ENCODE data around the gene LPXN.

LPXN gene

DNA sequence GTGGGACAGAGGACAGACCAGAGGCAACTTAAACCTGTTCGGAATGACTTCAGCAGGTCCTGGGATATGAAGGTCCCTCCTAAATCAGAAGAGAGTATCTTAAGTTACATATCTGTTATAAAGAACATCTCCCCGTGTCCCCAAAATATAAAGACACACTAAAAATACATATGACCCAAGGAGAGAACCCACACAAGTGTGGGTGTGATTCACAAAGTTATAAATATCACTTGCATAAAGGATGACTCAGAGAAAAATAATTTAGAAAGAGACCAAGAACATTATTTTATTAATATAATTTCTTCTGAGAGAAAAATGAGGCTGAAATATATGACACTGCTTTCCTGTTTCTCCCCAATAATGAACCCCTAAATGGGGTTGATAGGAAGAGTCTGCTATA is 82.0 kb downstream of the LPXN start:
- DNase-seq (ENCODE audit: insufficient read length): no peak

DNA sequence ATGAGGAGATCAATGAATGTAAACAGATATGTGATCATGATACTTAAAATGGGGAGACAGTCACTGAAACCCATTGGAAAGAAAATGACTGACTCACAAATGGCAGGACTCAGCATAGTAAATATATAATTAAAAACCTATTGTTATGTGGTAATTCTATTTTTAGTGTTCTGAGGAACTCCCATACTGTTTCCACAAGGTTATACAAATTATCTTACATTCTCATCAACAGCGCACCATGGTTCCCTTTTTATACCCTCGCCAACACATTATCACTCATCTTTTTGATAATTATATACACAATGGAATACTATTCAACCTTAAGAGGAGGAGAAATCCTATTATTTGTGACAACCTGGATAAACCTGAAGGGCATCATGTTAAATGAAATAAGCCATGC is 84.8 kb downstream of the LPXN start:
- no peak for TF ChIP-seq TAF1 (IDR thresholded peaks at IDR 0.05; ENCODE audit: borderline replicate concordance, low read depth, low read length)
- no peak for TF ChIP-seq POLR2A (IDR thresholded peaks at IDR 0.05; ENCODE audit: low read depth, low read length)
- FAIRE-seq (peak; percentile 21), DNase-seq (ENCODE audit: insufficient read length) (no peak)

More for the DNA sequence above, 82.0 kb downstream of the LPXN start:
- no peak for FAIRE-seq
- TF ChIP-seq TAF1 (IDR thresholded peaks at IDR 0.05; ENCODE audit: borderline replicate concordance, low read depth, low read length) (no peak), POLR2AphosphoS5 (IDR thresholded peaks at IDR 0.05; ENCODE audit: low read depth, low read length) (no peak), POLR2A (IDR thresholded peaks at IDR 0.05; ENCODE audit: low read depth, low read length) (no peak)

DNA sequence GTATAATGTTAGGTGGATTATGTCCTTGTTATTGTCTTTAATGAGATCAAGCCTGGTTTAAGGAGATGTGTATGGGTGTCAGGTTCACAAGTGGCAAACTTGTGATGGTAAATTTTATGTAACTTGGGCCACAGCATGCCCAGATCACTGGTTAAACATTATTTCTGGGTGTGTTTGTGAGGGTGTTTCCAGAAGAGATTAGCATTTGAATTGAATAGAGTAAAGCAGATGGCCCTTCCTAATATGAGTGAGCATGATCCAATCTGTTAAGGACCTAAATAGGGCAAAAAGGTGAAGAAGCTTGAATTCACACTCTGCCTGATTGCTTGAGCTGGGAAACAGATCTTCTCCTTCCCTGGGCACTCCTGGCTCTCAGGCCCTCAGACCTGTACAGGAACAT is 88.5 kb downstream of the LPXN start:
- no peak for DNase-seq (ENCODE audit: insufficient read length)
- TF ChIP-seq POLR2AphosphoS5 (IDR thresholded peaks at IDR 0.05; ENCODE audit: low read depth, low read length) (no peak), TAF1 (IDR thresholded peaks at IDR 0.05; ENCODE audit: borderline replicate concordance, low read depth, low read length) (no peak), POLR2A (IDR thresholded peaks at IDR 0.05; ENCODE audit: low read depth, low read length) (no peak)
- no peak for FAIRE-seq

DNA sequence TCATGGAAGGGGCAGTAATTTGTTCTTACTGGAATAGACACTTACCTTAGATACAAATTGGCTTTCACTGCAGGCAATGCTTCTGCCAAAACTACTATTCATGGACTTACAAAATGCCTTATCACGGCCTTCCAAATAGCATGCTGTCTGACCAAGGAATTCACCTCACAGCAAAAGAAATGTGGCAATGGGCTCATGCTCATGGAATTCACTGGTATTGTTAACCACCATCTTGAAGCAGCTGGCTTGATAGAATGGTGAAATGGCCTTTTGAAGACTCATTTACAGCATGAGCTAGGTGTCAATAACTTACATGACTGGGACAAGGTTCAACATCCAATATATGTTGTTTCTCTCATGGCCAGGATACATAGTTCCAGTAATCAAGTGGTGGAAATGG is 89.7 kb downstream of the LPXN start:
- FAIRE-seq (no peak), DNase-seq (ENCODE audit: insufficient read length) (no peak)
- TF ChIP-seq TAF1 (IDR thresholded peaks at IDR 0.05; ENCODE audit: borderline replicate concordance, low read depth, low read length) (no peak), POLR2AphosphoS5 (IDR thresholded peaks at IDR 0.05; ENCODE audit: low read depth, low read length) (no peak), POLR2A (IDR thresholded peaks at IDR 0.05; ENCODE audit: low read depth, low read length) (no peak)
